GM12878 (cell line): ENCODE results near the gene TGFB2. TPM values are rescaled to one million over a fixed set of nuclear protein-coding genes. Genes with fewer than 3 reads are reported as not detected.

Experiments used
- ATAC-seq: fragments of 200-7000 bp; cut with Tn5 transposase; 3 replicates; pipeline ENCODE4 v1.9.1; 2020; ENCODE audit warnings: mild to moderate bottlenecking, moderate library complexity
- BruUV-seq: library from RNA; stranded (reverse); fragments of 400-500 nt; replicated peaks from 2 replicates; lab custom pipeline; 2021; lab: Mats Ljungman, UMichigan
- CTCF ChIA-PET: fragments of 300-600 bp; sonication (Branson Sonifier 250); formaldehyde crosslinking; extraction: SDS; loops from one replicate; lab custom pipeline; 2021; ENCODE audit warnings: inconsistent platforms; lab: Yijun Ruan, JAX
- POLR2A ChIA-PET: fragments of 350-600 bp; formaldehyde crosslinking; extraction: SDS; loops from one replicate; lab custom pipeline; 2021; ENCODE audit warnings: inconsistent platforms; lab: Charles Lee
- RAD21 ChIA-PET: fragments of 300-600 bp; sonication (Branson Sonifier 250); formaldehyde crosslinking; loops from one replicate; lab custom pipeline; 2023; ENCODE audit warnings: antibody characterized with exemption; ENCODE audit not compliant: unreplicated experiment; lab: Charles Lee
- SMC1A ChIA-PET: fragments of 300-600 bp; sonication (Branson Sonifier 250); formaldehyde crosslinking; loops from one replicate; lab custom pipeline; 2023; ENCODE audit not compliant: unreplicated experiment, uncharacterized antibody; lab: Charles Lee
- DNase-seq: peaks from one replicate; pipeline ENCODE4 v3.0.0-alpha.2; 2011; ENCODE audit warnings: low read depth, low spot score
- FAIRE-seq: peaks from 3 replicates; lab custom pipeline; 2011; peaks lifted over from hg19 to GRCh38; lab: Jason Lieb, UNC
- H2AFZ ChIP-seq: 2 replicates; pipeline ENCODE4 v1.6.0; 2011; ENCODE audit warnings: low read depth, low read length, control low read depth; ENCODE audit not compliant: control insufficient read depth
- H3K27ac ChIP-seq: 2 replicates; pipeline ENCODE4 v1.5.1; 2011; ENCODE audit warnings: control low read depth; ENCODE audit not compliant: control insufficient read depth, insufficient read depth
- H3K27me3 ChIP-seq, 2 experiments: replicated peaks in 1 of 2; 2 replicates each; pipeline versions ENCODE4 v1.6.0 to v1.6.1; 2011; ENCODE audit warnings: low read length in 1 of 2; ENCODE audit not compliant: control insufficient read depth in 2 of 2, insufficient read depth in 2 of 2
- H3K36me3 ChIP-seq, 2 experiments: 2 replicates each; pipeline ENCODE4 v1.5.1; 2011; ENCODE audit warnings: low read length in 1 of 2; ENCODE audit not compliant: control insufficient read depth in 2 of 2, insufficient read depth in 2 of 2
- H3K4me1 ChIP-seq: 2 replicates; pipeline ENCODE4 v1.6.1; 2011; ENCODE audit warnings: mild to moderate bottlenecking, low read length, moderate library complexity, mixed read lengths; ENCODE audit not compliant: control insufficient read depth, insufficient read depth
- H3K4me2 ChIP-seq: 2 replicates; pipeline ENCODE4 v1.6.0; 2011; ENCODE audit warnings: control low read depth; ENCODE audit not compliant: control insufficient read depth, insufficient read depth
- H3K4me3 ChIP-seq: fragments of 200-600 bp; sonication (generic); 2 replicates; pipeline ENCODE4 v1.5.1; 2016
- H3K79me2 ChIP-seq: 2 replicates; pipeline ENCODE4 v1.6.0; 2011; ENCODE audit warnings: low read length; ENCODE audit not compliant: control insufficient read depth, insufficient read depth
- H3K9ac ChIP-seq: 2 replicates; pipeline ENCODE4 v1.8.0; 2011; ENCODE audit warnings: low read length, control low read depth, mixed read lengths; ENCODE audit not compliant: control insufficient read depth, insufficient read depth
- H3K9me3 ChIP-seq: replicated peaks from 3 replicates; pipeline ENCODE4 v1.5.1; 2011; ENCODE audit warnings: mild to moderate bottlenecking, low read length; ENCODE audit not compliant: control insufficient read depth, insufficient read depth
- H4K20me1 ChIP-seq: 2 replicates; pipeline ENCODE4 v1.6.0; 2011; ENCODE audit not compliant: control insufficient read depth, insufficient read depth
- BHLHE40 ChIP-seq, 2 experiments: fragments of 450-650 bp in 1 of 2; IDR thresholded peaks; 2 replicates each; pipeline ENCODE4 v1.6.1; 2011 to 2017; ENCODE audit warnings: low read depth in 2 of 2, borderline replicate concordance in 1 of 2, improper control_type of control experiment in 1 of 2, low read length in 1 of 2, mild to moderate bottlenecking in 1 of 2
- FOXK2 ChIP-seq: fragments of 450-650 bp; IDR thresholded peaks from 2 replicates; pipeline ENCODE4 v1.6.1; 2017; ENCODE audit warnings: mild to moderate bottlenecking, moderate library complexity
- HCFC1 ChIP-seq: fragments of 150-350 bp; IDR thresholded peaks from 2 replicates; pipeline ENCODE4 v1.6.1; 2014; ENCODE audit warnings: low read length
- MTA3 ChIP-seq: IDR thresholded peaks from 2 replicates; pipeline ENCODE4 v1.6.1; 2012; ENCODE audit warnings: low read length, inconsistent platforms, borderline replicate concordance
- MYB ChIP-seq: fragments of 150-350 bp; IDR thresholded peaks from 2 replicates; pipeline ENCODE4 v1.6.1; 2014; ENCODE audit warnings: mild to moderate bottlenecking, low read depth, low read length, borderline replicate concordance
- NFXL1 ChIP-seq: fragments of 450-650 bp; IDR thresholded peaks from 2 replicates; pipeline ENCODE4 v1.6.1; 2017; ENCODE audit warnings: antibody characterized with exemption, mild to moderate bottlenecking, borderline replicate concordance
- SP1 ChIP-seq: IDR thresholded peaks from one replicate; pipeline ENCODE4 v1.6.1; 2011; ENCODE audit warnings: low read depth, low read length
- STAT3 ChIP-seq: IDR thresholded peaks from 2 replicates; pipeline ENCODE4 v1.6.1; 2011; ENCODE audit warnings: low read depth, low read length, improper control_type of control experiment
- TAF1 ChIP-seq: IDR thresholded peaks from 2 replicates; pipeline ENCODE4 v1.6.1; 2011; ENCODE audit warnings: mild to moderate bottlenecking, low read depth, low read length, borderline replicate concordance
- WRNIP1 ChIP-seq: IDR thresholded peaks from 2 replicates; pipeline ENCODE4 v1.6.1; 2011; ENCODE audit warnings: low read depth, low read length, improper control_type of control experiment, borderline replicate concordance
- ZNF622 ChIP-seq: fragments of 450-650 bp; IDR thresholded peaks from 2 replicates; pipeline ENCODE4 v1.6.1; 2017; ENCODE audit warnings: mild to moderate bottlenecking, inconsistent platforms
- WGBS: methylation state at CpG from one replicate; pipeline ENCODE4 v1.1.6; 2016; ENCODE audit warnings: low lambda C conversion rate; ENCODE audit not compliant: insufficient replicate concordance, insufficient coverage; ENCODE audit errors: missing lambda C conversion rate; 5-methylcytosine and 5-hydroxymethylcytosine counted together
- in situ Hi-C: fragments of 300-500 bp; cut with MboI; formaldehyde crosslinking; loops from 9 replicates; pipeline ENCODE4 v1.14.3; 2018; ENCODE audit warnings: mixed read lengths
- intact Hi-C: fragments of 100-400 bp; cut with micrococcal nuclease; formaldehyde crosslinking; loops from one replicate; pipeline ENCODE4 v1.14.2; 2022; ENCODE audit not compliant: unreplicated experiment
- polyA plus RNA-seq, 11 experiments: library from polyadenylated mRNA; depleted of rRNA in 4 of 11; unstranded in 6 of 11; stranded (reverse) in 5 of 11; fragments of >200 nt; fragmentation: Nextera tagmentation in 4 of 11; fragmentation: Illumina TruSeq in 1 of 11; extraction: Ambion mirVana in 4 of 11; extraction: Trizol in 1 of 11; gene quantifications; 1 replicate in 1 of 11; 2 replicates in 10 of 11; pipeline versions ENCODE4 v1.2.1 to v1.2.3, GENCODE V29; 2011 to 2016; ENCODE audit warnings: inconsistent platforms in 2 of 11, missing spikeins in 2 of 11, low read depth in 1 of 11
- total RNA-seq, 4 experiments: library from RNA; depleted of rRNA in 3 of 4; stranded (reverse); fragments of >200 nt in 3 of 4; fragmentation: Illumina TruSeq in 1 of 4; extraction: Trizol in 1 of 4; gene quantifications; 2 replicates each; pipeline versions ENCODE4 v1.2.1 to v1.2.3, GENCODE V29; 2013 to 2021
- TF ChIP-seq, protein P1 (sequence below): fragments of 450-650 bp; formaldehyde crosslinking; IDR thresholded peaks from 2 replicates; pipeline ENCODE4 v1.5.0; 2022; ENCODE audit warnings: mild to moderate bottlenecking, missing genetic modification characterization
- TF ChIP-seq, protein P2 (sequence below): fragments of 450-650 bp; conservative IDR thresholded peaks from 2 replicates; pipeline ENCODE4 v1.6.1; 2017; ENCODE audit warnings: mild to moderate bottlenecking, moderate library complexity
- TF ChIP-seq, protein P3 (sequence below): IDR thresholded peaks from 2 replicates; pipeline ENCODE4 v1.6.1; 2011; ENCODE audit warnings: mild to moderate bottlenecking, low read depth, low read length, moderate library complexity; ENCODE audit not compliant: insufficient replicate concordance
- TF ChIP-seq, protein P4 (sequence below): fragments of 450-650 bp; IDR thresholded peaks from 2 replicates; pipeline ENCODE4 v1.6.1; 2017; ENCODE audit warnings: mild to moderate bottlenecking, low read depth, inconsistent platforms; ENCODE audit not compliant: poor library complexity, severe bottlenecking

The TGFB2 gene
- total and polyA plus RNA-seq, 10 of the 15 experiments (the other 5 are each of a cell fraction or from before 2014, with no cell fraction given): 0.03 to 0.11 (median 0.04) TPM; not detected in 6

DNA sequence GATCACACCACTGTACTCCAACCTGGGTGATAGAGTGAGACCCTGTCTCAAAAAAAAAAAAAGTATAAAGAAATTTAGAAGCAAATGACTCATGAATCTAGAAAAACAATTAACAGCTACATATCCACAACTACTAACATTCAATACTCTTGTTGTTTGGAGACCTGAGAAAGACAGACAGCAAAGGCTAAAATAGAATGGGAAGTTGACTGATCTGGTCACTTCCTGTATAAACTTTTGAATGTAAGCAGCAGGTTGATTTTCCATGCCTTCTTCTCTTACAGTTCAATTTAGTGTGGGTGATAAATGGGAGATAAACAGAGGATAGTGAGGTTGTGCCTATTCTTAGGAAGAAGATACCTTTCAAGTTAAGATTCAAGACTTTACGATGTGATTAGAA, 85.2 kb downstream of the TGFB2 start:
- 0% methylated on average over 1 of the region's 1 CpG for WGBS
- Histone ChIP-seq H3K4me3 (no peak overlapping the region), H4K20me1 (no peaks in the 10 kb centered on the region), H3K27me3 (no peaks in the 10 kb centered on the region), H2AFZ (no peak overlapping the region), H3K4me2 (no peak overlapping the region), H3K79me2 (no peaks in the 10 kb centered on the region), H3K4me1 (no peaks in the 10 kb centered on the region), H3K27ac (no peak overlapping the region), H3K9me3 (no peaks in the 10 kb centered on the region), H3K9ac (no peak overlapping the region), H3K36me3 (no peaks in the 10 kb centered on the region)
- TF ChIP-seq STAT3: no peak
- no peak for TF ChIP-seq FOXK2
- TF ChIP-seq WRNIP1: no peak
- TF ChIP-seq, protein P1, sequence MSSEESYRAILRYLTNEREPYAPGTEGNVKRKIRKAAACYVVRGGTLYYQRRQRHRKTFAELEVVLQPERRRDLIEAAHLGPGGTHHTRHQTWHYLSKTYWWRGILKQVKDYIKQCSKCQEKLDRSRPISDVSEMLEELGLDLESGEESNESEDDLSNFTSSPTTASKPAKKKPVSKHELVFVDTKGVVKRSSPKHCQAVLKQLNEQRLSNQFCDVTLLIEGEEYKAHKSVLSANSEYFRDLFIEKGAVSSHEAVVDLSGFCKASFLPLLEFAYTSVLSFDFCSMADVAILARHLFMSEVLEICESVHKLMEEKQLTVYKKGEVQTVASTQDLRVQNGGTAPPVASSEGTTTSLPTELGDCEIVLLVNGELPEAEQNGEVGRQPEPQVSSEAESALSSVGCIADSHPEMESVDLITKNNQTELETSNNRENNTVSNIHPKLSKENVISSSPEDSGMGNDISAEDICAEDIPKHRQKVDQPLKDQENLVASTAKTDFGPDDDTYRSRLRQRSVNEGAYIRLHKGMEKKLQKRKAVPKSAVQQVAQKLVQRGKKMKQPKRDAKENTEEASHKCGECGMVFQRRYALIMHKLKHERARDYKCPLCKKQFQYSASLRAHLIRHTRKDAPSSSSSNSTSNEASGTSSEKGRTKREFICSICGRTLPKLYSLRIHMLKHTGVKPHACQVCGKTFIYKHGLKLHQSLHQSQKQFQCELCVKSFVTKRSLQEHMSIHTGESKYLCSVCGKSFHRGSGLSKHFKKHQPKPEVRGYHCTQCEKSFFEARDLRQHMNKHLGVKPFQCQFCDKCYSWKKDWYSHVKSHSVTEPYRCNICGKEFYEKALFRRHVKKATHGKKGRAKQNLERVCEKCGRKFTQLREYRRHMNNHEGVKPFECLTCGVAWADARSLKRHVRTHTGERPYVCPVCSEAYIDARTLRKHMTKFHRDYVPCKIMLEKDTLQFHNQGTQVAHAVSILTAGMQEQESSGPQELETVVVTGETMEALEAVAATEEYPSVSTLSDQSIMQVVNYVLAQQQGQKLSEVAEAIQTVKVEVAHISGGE (CRISPR knock-in tag): no peak
- TF ChIP-seq, protein P2, sequence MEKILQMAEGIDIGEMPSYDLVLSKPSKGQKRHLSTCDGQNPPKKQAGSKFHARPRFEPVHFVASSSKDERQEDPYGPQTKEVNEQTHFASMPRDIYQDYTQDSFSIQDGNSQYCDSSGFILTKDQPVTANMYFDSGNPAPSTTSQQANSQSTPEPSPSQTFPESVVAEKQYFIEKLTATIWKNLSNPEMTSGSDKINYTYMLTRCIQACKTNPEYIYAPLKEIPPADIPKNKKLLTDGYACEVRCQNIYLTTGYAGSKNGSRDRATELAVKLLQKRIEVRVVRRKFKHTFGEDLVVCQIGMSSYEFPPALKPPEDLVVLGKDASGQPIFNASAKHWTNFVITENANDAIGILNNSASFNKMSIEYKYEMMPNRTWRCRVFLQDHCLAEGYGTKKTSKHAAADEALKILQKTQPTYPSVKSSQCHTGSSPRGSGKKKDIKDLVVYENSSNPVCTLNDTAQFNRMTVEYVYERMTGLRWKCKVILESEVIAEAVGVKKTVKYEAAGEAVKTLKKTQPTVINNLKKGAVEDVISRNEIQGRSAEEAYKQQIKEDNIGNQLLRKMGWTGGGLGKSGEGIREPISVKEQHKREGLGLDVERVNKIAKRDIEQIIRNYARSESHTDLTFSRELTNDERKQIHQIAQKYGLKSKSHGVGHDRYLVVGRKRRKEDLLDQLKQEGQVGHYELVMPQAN: no peak
- no peak for TF ChIP-seq TAF1
- no peak for TF ChIP-seq BHLHE40 (IDR thresholded peaks at IDR 0.05; ENCODE audit: borderline replicate concordance in 1 of 2, low read depth in 2 of 2, low read length in 1 of 2)
- TF ChIP-seq ZNF622: no peak
- TF ChIP-seq, protein P3, sequence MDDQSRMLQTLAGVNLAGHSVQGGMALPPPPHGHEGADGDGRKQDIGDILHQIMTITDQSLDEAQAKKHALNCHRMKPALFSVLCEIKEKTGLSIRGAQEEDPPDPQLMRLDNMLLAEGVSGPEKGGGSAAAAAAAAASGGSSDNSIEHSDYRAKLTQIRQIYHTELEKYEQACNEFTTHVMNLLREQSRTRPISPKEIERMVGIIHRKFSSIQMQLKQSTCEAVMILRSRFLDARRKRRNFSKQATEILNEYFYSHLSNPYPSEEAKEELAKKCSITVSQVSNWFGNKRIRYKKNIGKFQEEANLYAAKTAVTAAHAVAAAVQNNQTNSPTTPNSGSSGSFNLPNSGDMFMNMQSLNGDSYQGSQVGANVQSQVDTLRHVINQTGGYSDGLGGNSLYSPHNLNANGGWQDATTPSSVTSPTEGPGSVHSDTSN: no peak
- TF ChIP-seq MTA3: no peak
- TF ChIP-seq, protein P4, sequence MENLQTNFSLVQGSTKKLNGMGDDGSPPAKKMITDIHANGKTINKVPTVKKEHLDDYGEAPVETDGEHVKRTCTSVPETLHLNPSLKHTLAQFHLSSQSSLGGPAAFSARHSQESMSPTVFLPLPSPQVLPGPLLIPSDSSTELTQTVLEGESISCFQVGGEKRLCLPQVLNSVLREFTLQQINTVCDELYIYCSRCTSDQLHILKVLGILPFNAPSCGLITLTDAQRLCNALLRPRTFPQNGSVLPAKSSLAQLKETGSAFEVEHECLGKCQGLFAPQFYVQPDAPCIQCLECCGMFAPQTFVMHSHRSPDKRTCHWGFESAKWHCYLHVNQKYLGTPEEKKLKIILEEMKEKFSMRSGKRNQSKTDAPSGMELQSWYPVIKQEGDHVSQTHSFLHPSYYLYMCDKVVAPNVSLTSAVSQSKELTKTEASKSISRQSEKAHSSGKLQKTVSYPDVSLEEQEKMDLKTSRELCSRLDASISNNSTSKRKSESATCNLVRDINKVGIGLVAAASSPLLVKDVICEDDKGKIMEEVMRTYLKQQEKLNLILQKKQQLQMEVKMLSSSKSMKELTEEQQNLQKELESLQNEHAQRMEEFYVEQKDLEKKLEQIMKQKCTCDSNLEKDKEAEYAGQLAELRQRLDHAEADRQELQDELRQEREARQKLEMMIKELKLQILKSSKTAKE: no peak
- no peak for TF ChIP-seq MYB
- no peak for TF ChIP-seq HCFC1
- TF ChIP-seq NFXL1: no peak
- TF ChIP-seq SP1: no peak
- no TSS peak for BruUV-seq
- RAD21 ChIA-PET: no interaction called here
- in situ Hi-C loops (no loop called here), intact Hi-C loops (no loop called here)
- CTCF ChIA-PET: no interaction called here
- POLR2A ChIA-PET: no interaction called here
- ATAC-seq (no peak), DNase-seq (no peak), FAIRE-seq (no peak)
- SMC1A ChIA-PET: interaction anchor here (1.5 kb wide), 1 partner anchor 12 kb away, joined by 4 read pairs; no protein-coding TSS in a partner anchor
